Right lobe of liver (tissue), 6 donors: ENCODE results near the gene ATP13A3. TPM values are rescaled to one million over a fixed set of nuclear protein-coding genes. Genes with fewer than 3 reads are reported as not detected.
"Not testable (repeated sequence)": the region's sequence is repeated elsewhere in the genome, so short reads cannot be mapped to it uniquely, and the experiment has no call there.

Experiments
- ATAC-seq, 4 donors: fragments of 200-7000 bp; cut with Tn5 transposase; one replicate each; pipeline ENCODE4 v1.9.1; 2020; ENCODE audit warnings: mild to moderate bottlenecking in 4 of 4, moderate library complexity in 4 of 4
- DNase-seq, 3 donors: peaks; one replicate each; pipeline ENCODE4 v3.0.0-alpha.2; 2020
- H3K27ac ChIP-seq, 3 donors: fragments of 200-600 bp; one replicate each; pipeline ENCODE4 v1.8.0; 2022
- H3K27me3 ChIP-seq, 2 donors: fragments of 200-600 bp; one replicate each; pipeline ENCODE4 v1.8.0; 2022
- H3K36me3 ChIP-seq, 4 donors: fragments of 200-600 bp; sonication (generic) in 1 of 4; one replicate each; pipeline versions ENCODE4 v1.5.1 to v1.8.0; 2017 to 2022; ENCODE audit warnings: control low read depth in 1 of 4
- H3K4me1 ChIP-seq, 4 donors: fragments of 200-600 bp; sonication (generic) in 1 of 4; one replicate each; pipeline versions ENCODE4 v1.5.1 to v1.8.0; 2017 to 2022; ENCODE audit warnings: control low read depth in 1 of 4
- H3K4me3 ChIP-seq, 3 donors: fragments of 200-600 bp; one replicate each; pipeline ENCODE4 v1.8.0; 2022
- H3K9me3 ChIP-seq, 4 donors: fragments of 200-600 bp; sonication (generic) in 1 of 4; one replicate each; pipeline versions ENCODE4 v1.5.1 to v1.8.0; 2017 to 2022; ENCODE audit warnings: control low read depth in 1 of 4
- POLR2A ChIP-seq: fragments of 450-650 bp; IDR thresholded peaks from one replicate; pipeline ENCODE4 v1.6.1; 2017; ENCODE audit warnings: antibody characterized with exemption, mild to moderate bottlenecking
- WGBS: methylation state at CpG from one replicate; pipeline ENCODE4 v1.1.6; 2018; ENCODE audit warnings: low coverage, low lambda C conversion rate; ENCODE audit not compliant: insufficient coverage; ENCODE audit errors: missing lambda C conversion rate; 5-methylcytosine and 5-hydroxymethylcytosine counted together
- intact Hi-C, 2 donors: fragments of 100-400 bp; cut with DNase I; formaldehyde crosslinking; loops; one replicate each; pipeline versions ENCODE4 v1.11.2 to v1.14.1; 2022
- total RNA-seq, 6 experiments: library from RNA; depleted of rRNA in 2 of 6; stranded (reverse); fragments of >200 nt in 2 of 6; fragmentation: NEBNext Ultra II Directional in 3 of 6; extraction: Animal tissue kit (Norgen Biotek cat#: 25700) in 3 of 6; gene quantifications; one replicate each; pipeline versions ENCODE4 v1.1.0 to v1.2.4, GENCODE V29; 2016 to 2023
- TF ChIP-seq, protein P1 (sequence below), 4 donors: fragments of 200-600 bp in 3 of 4; fragments of 450-650 bp in 1 of 4; IDR thresholded peaks; one replicate each; pipeline versions ENCODE4 v1.5.1 to v1.8.0; 2016 to 2022; ENCODE audit warnings: antibody characterized with exemption in 4 of 4, mild to moderate bottlenecking in 2 of 4
- donor health status: DM: no; HTN: yes; CAD: no.
- donor health status: DM: no; HTN: no; CAD: no.
- donor health status: DM: no; HTN: no; CAD: no.
- donor health status: DM: no; HTN: yes; CAD: no.
- donor health status: DM: no; HTN: yes; CAD: no.

Gene ATP13A3
- total RNA-seq, 6 experiments from 2014 or later: 109 to 172 (median 145) TPM

DNA sequence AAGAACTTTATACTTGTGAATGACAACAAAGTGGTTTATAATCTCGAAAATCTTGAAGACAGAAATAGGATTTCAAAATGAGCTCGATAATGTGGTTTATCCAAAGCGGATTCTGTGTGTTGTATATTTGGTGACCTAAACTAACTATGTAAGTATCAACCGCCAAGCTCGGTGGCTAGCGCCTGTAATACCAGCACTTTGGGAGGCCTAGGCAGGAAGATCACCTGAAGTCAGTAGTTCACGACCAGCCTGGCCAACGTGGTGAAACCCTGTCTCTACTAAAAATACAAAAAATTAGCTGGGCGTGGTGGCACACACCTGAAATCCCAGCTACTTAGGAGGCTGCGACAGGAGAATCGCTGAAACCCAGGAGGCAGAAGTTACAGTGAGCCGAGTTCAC, 2.2 kb downstream of the ATP13A3 start:
- Histone ChIP-seq H3K4me1 (peaks cover 0 to 48% (median 10%) of the 10 kb centered on the region in 4 donors), H3K27ac (peak overlapping the region; percentile 87 to 93 (median 89)), H3K27me3 (no peaks in the 10 kb centered on the region), H3K36me3 (no peaks in the 10 kb centered on the region), H3K9me3 (no peaks in the 10 kb centered on the region), H3K4me3 (peak overlapping the region in 1 of 3 donors; percentile 77)
- TF ChIP-seq POLR2A: no peak
- TF ChIP-seq, protein P1, sequence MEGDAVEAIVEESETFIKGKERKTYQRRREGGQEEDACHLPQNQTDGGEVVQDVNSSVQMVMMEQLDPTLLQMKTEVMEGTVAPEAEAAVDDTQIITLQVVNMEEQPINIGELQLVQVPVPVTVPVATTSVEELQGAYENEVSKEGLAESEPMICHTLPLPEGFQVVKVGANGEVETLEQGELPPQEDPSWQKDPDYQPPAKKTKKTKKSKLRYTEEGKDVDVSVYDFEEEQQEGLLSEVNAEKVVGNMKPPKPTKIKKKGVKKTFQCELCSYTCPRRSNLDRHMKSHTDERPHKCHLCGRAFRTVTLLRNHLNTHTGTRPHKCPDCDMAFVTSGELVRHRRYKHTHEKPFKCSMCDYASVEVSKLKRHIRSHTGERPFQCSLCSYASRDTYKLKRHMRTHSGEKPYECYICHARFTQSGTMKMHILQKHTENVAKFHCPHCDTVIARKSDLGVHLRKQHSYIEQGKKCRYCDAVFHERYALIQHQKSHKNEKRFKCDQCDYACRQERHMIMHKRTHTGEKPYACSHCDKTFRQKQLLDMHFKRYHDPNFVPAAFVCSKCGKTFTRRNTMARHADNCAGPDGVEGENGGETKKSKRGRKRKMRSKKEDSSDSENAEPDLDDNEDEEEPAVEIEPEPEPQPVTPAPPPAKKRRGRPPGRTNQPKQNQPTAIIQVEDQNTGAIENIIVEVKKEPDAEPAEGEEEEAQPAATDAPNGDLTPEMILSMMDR (IDR thresholded peaks at IDR 0.05): no peak
- WGBS: 74% methylated on average over 12 of the region's 12 CpGs
- intact Hi-C loops: no loop called here
- no peak for ATAC-seq
- no peak for DNase-seq

DNA sequence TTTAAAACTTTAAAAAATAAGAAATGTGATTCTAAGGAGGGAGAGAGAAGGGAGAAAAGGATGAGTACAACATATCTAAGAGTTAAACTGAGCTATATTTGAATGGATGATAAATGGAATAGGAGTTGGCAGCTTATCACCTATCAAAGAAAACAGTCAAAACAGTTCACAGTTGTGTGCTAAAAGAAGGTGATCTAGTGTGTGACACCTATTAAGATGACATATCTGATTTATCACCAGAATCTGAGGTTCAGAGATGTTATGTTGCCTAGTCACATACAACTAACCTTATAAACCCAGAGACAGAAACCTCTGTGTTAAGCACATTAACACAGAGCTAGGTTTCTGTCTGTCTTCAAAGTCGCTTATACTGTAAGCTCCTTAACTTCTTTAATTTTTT, 3.0 kb downstream of the ATP13A3 start:
- Histone ChIP-seq H3K9me3 (no peaks in the 10 kb centered on the region), H3K4me1 (peaks cover 0 to 40% (median 10%) of the 10 kb centered on the region in 4 donors), H3K27ac (no peak overlapping the region), H3K4me3 (no peak overlapping the region), H3K27me3 (no peaks in the 10 kb centered on the region), H3K36me3 (no peaks in the 10 kb centered on the region)
- DNase-seq: no peak
- no peak for ATAC-seq
- TF ChIP-seq, protein P1 (IDR thresholded peaks at IDR 0.05): no peak
- TF ChIP-seq POLR2A: no peak
- WGBS: 89% methylated on average over 1 of the region's 1 CpG
- intact Hi-C loops: no loop called here

DNA sequence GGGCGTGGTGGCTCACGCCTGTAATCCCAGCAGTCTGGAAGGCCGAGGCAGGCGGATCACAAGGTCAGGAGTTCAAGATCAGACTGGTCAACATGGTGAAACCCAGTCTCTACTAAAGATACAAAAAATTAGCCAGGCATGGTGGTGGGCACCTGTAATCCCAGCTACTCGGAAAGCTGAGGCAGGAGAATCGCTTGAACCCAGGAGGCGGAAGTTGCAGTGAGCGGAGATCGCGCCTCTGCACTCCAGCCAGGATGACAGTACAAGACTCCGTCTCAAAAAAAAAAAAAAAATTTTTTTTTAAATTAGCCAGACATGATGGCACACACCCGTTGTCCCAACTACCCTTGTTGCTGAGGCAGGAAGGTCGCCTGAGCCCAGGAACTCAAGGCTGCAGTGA, 4.0 kb downstream of the ATP13A3 start:
- DNase-seq, H3K4me3 ChIP-seq, ATAC-seq, H3K9me3 ChIP-seq, H3K27me3 ChIP-seq, intact Hi-C loops, H3K36me3 ChIP-seq: not testable (repeated sequence)
- peak overlapping the region in 1 of 3 donors; percentile 65 for H3K27ac ChIP-seq
- peaks cover 0 to 33% (median 12%) of the 10 kb centered on the region in 4 donors for H3K4me1 ChIP-seq
- WGBS: 67% methylated on average over 4 of the region's 13 CpGs

DNA sequence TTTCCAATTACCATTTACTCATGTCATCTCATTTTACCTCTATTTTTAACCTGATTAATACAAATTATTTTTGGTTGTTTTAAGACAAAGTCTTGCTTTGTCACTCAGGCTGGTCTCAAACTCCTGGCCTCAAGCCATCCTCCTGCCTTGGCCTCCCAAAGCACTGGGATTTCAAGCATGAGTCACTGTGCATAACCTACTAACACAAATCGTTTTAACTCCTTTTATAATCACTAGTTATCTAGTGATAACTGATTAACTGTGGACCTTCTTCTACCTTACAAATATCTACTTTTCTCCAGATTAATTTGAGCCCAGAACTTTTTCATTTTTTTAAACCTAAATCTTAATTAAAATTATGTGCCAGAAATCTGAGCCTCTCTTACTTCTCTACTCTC, 4.6 kb downstream of the ATP13A3 start:
- ATAC-seq (no peak), DNase-seq (no peak)
- Histone ChIP-seq H3K27me3 (no peaks in the 10 kb centered on the region), H3K36me3 (no peaks in the 10 kb centered on the region), H3K27ac (peak overlapping the region in 1 of 3 donors; percentile 65), H3K4me1 (peaks cover 0 to 34% (median 12%) of the 10 kb centered on the region in 4 donors), H3K9me3 (no peaks in the 10 kb centered on the region), H3K4me3 (no peak overlapping the region)
- intact Hi-C loops: no loop called here
- TF ChIP-seq, protein P1 (IDR thresholded peaks at IDR 0.05): no peak
- no peak for TF ChIP-seq POLR2A
- WGBS: 22% methylated on average over 1 of the region's 1 CpG

DNA sequence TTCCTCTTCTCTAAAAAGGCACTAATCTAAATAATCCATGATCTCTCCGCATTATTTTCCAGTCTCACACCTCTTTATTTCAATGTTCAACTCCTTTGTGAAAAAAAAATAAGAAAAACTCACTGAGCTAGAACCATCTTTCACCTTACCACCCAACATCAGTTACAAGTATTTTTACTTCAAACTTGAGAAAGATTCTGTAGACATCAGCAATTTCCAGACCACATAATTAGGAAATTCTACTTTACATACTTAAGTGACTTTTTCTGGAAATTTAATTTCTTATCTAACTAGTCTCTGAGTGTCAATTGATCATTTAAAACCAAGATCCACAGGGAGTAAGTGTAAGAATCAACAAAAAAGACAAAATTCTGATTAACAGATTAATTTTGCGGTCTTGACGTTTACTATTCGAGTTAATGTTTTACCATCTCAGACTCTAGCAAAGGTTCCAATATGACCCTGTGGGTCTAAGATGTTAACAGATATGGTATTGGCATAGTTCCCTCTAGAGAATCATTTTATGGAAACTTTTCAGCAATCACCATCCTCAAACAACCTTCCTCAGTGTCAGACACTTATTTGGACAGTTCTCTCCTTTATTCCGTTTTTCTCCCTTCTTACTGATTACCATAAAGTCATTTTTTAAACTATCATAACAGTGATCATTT, 5.1 kb downstream of the ATP13A3 start:
- H3K4me1 ChIP-seq: peaks cover 0 to 39% (median 12%) of the 10 kb centered on the region in 4 donors
- peak overlapping the region in 2 of 3 donors; percentile 17 to 65 for H3K27ac ChIP-seq
- H3K9me3 ChIP-seq: no peaks in the 10 kb centered on the region
- intact Hi-C loops: no loop called here
- H3K27me3 ChIP-seq: no peaks in the 10 kb centered on the region
- no peak for DNase-seq
- H3K4me3 ChIP-seq: no peak overlapping the region
- no peak for TF ChIP-seq POLR2A
- TF ChIP-seq, protein P1 (IDR thresholded peaks at IDR 0.05): no peak
- no peaks in the 10 kb centered on the region for H3K36me3 ChIP-seq
- 35% methylated on average over 5 of the region's 5 CpGs for WGBS
- peak; percentile 33 to 59 (median 35) for ATAC-seq
